ENCODE measurements around the gene POLR2E. TPM values are rescaled to one million over a fixed set of nuclear protein-coding genes. Genes with fewer than 3 reads are reported as not detected.

The POLR2E gene
- total and polyA plus RNA-seq, 2 of the 13 experiments (the other 11 are each of a cell fraction or from before 2014, with no cell fraction given): 140 to 272 TPM

- no peak for TF ChIP-seq ZNF407 (CRISPR knock-in tag; IDR thresholded peaks at IDR 0.05; ENCODE audit: not compliant biosample characterization)
- no peak for TF ChIP-seq ZNF326 (CRISPR knock-in tag; IDR thresholded peaks at IDR 0.05; ENCODE audit: borderline replicate concordance)
- no peak for TF ChIP-seq ZNF460 (CRISPR knock-in tag; IDR thresholded peaks at IDR 0.05; ENCODE audit: borderline replicate concordance)
- TF ChIP-seq ZNF850 (CRISPR knock-in tag; conservative IDR thresholded peaks at IDR 0.05): no peak
- no peak; the same call in 1 of the 2 replicates for TF ChIP-seq FOXA3 (CRISPR knock-in tag; IDR thresholded peaks at IDR 0.05)
- no peak for TF ChIP-seq EED (CRISPR knock-in tag; IDR thresholded peaks at IDR 0.05)
- TF ChIP-seq ZBTB3 (CRISPR knock-in tag; IDR thresholded peaks at IDR 0.05; ENCODE audit: borderline replicate concordance, low read depth): no peak
- TF ChIP-seq ZSCAN20 (CRISPR knock-in tag; IDR thresholded peaks at IDR 0.05; ENCODE audit: borderline replicate concordance): 0 out of 2 replicates have a peak, but pooled peaks have one; percentile 50
- TF ChIP-seq RERE (CRISPR knock-in tag; IDR thresholded peaks at IDR 0.05; ENCODE audit: low read depth): no peak; the same call in 1 of the 2 replicates
- TF ChIP-seq ZSCAN29 (CRISPR knock-in tag; conservative IDR thresholded peaks at IDR 0.05): no peak
- no peak for TF ChIP-seq SNAPC2 (CRISPR knock-in tag; IDR thresholded peaks at IDR 0.05)
- no peak for TF ChIP-seq HMGA1 (CRISPR knock-in tag; conservative IDR thresholded peaks at IDR 0.05)
These were observed 55.3 kb downstream of the POLR2E start, which contains the start of gene ABCA7 (continued) for GRCh38 chr19:1039646-1040475.
